ENCODE data around the gene KYAT1.

KYAT1 gene

GRCh38 chr9:128909859-128910258 lies 28.1 kb upstream of the KYAT1 start:
- H4K20me1 ChIP-seq: peaks cover 71% of the 10 kb centered on the region
- peaks cover 22% of the 10 kb centered on the region for H3K4me1 ChIP-seq
- TF ChIP-seq Cebpa-rat (IDR thresholded peaks at IDR 0.05): no peak
- H3K36me3 ChIP-seq: peaks cover 86% of the 10 kb centered on the region
- 0 out of 2 replicates have a peak overlapping the region, but pooled peaks have one; percentile 9 for H3K27ac ChIP-seq
- H3K4me2 ChIP-seq: no peak overlapping the region
- H3K9me3 ChIP-seq: no peaks in the 10 kb centered on the region
- H3K9ac ChIP-seq: no peak overlapping the region
- no peak overlapping the region for H3K4me3 ChIP-seq
- H3K27me3 ChIP-seq: no peaks in the 10 kb centered on the region

DNA sequence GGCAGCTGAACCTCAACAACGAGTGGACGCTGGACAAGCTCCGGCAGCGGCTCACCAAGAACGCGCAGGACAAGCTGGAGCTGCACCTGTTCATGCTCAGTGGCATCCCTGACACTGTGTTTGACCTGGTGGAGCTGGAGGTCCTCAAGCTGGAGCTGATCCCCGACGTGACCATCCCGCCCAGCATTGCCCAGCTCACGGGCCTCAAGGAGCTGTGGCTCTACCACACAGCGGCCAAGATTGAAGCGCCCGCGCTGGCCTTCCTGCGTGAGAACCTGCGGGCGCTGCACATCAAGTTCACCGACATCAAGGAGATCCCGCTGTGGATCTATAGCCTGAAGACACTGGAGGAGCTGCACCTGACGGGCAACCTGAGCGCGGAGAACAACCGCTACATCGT lies 26.6 kb upstream of the KYAT1 start:
- Histone ChIP-seq H3K9ac (no peak overlapping the region), H4K20me1 (peaks cover 72% of the 10 kb centered on the region), H3K4me1 (peaks cover 27% of the 10 kb centered on the region), H3K36me3 (peaks cover 77% of the 10 kb centered on the region), H3K27ac (no peak overlapping the region), H3K4me3 (no peak overlapping the region), H3K9me3 (no peaks in the 10 kb centered on the region), H3K4me2 (no peak overlapping the region), H3K27me3 (no peaks in the 10 kb centered on the region)
- TF ChIP-seq Cebpa-rat (IDR thresholded peaks at IDR 0.05): no peak

GRCh38 chr9:128906741-128907140 lies 25.0 kb upstream of the KYAT1 start:
- peaks cover 68% of the 10 kb centered on the region for H3K36me3 ChIP-seq
- H3K27me3 ChIP-seq: no peaks in the 10 kb centered on the region
- H3K9me3 ChIP-seq: no peaks in the 10 kb centered on the region
- H3K4me1 ChIP-seq: peaks cover 38% of the 10 kb centered on the region
- no peak overlapping the region for H3K9ac ChIP-seq
- no peak overlapping the region for H3K27ac ChIP-seq
- H4K20me1 ChIP-seq: peaks cover 73% of the 10 kb centered on the region
- no peak overlapping the region for H3K4me2 ChIP-seq
- no peak overlapping the region for H3K4me3 ChIP-seq
- no peak for TF ChIP-seq Cebpa-rat (IDR thresholded peaks at IDR 0.05)

- Histone ChIP-seq H3K4me3 (no peak overlapping the region), H3K27ac (no peak overlapping the region), H3K4me1 (peaks cover 38% of the 10 kb centered on the region), H3K27me3 (no peaks in the 10 kb centered on the region), H3K4me2 (no peak overlapping the region), H3K9ac (no peak overlapping the region), H3K9me3 (no peaks in the 10 kb centered on the region), H3K36me3 (peaks cover 68% of the 10 kb centered on the region), H4K20me1 (peaks cover 73% of the 10 kb centered on the region)
- TF ChIP-seq Cebpa-rat (IDR thresholded peaks at IDR 0.05): no peak
These were observed 24.2 kb upstream of the KYAT1 start for GRCh38 chr9:128905964-128906363.

- peaks cover 56% of the 10 kb centered on the region for H3K36me3 ChIP-seq
- H4K20me1 ChIP-seq: peaks cover 68% of the 10 kb centered on the region
- no peaks in the 10 kb centered on the region for H3K27me3 ChIP-seq
- H3K27ac ChIP-seq: no peak overlapping the region
- H3K9ac ChIP-seq: no peak overlapping the region
- no peak overlapping the region for H3K4me2 ChIP-seq
- no peak overlapping the region for H3K4me3 ChIP-seq
- peaks cover 40% of the 10 kb centered on the region for H3K4me1 ChIP-seq
- H3K9me3 ChIP-seq: no peaks in the 10 kb centered on the region
- TF ChIP-seq Cebpa-rat (IDR thresholded peaks at IDR 0.05): no peak
These were observed 22.3 kb upstream of the KYAT1 start for GRCh38 chr9:128903871-128904620.

- peaks cover 56% of the 10 kb centered on the region for H3K36me3 ChIP-seq
- H3K9ac ChIP-seq: peak overlapping the region; percentile 56
- peak overlapping the region; percentile 76 for H3K4me2 ChIP-seq
- TF ChIP-seq Cebpa-rat (IDR thresholded peaks at IDR 0.05): no peak
- peak overlapping the region; percentile 73 for H3K27ac ChIP-seq
- peaks cover 64% of the 10 kb centered on the region for H4K20me1 ChIP-seq
- no peaks in the 10 kb centered on the region for H3K27me3 ChIP-seq
- no peaks in the 10 kb centered on the region for H3K9me3 ChIP-seq
- peaks cover 50% of the 10 kb centered on the region for H3K4me1 ChIP-seq
- H3K4me3 ChIP-seq: no peak overlapping the region
These were observed 21.3 kb upstream of the KYAT1 start for GRCh38 chr9:128903079-128903461.

- Histone ChIP-seq H3K4me2 (peak overlapping the region; percentile 76), H3K4me1 (peaks cover 55% of the 10 kb centered on the region), H3K9ac (peak overlapping the region; percentile 56), H3K4me3 (no peak overlapping the region), H3K27me3 (no peaks in the 10 kb centered on the region), H3K36me3 (peaks cover 53% of the 10 kb centered on the region), H4K20me1 (peaks cover 59% of the 10 kb centered on the region), H3K9me3 (no peaks in the 10 kb centered on the region), H3K27ac (peak overlapping the region; percentile 73)
- TF ChIP-seq Cebpa-rat (IDR thresholded peaks at IDR 0.05): no peak
These were observed 20.8 kb upstream of the KYAT1 start for GRCh38 chr9:128902351-128903078.

DNA sequence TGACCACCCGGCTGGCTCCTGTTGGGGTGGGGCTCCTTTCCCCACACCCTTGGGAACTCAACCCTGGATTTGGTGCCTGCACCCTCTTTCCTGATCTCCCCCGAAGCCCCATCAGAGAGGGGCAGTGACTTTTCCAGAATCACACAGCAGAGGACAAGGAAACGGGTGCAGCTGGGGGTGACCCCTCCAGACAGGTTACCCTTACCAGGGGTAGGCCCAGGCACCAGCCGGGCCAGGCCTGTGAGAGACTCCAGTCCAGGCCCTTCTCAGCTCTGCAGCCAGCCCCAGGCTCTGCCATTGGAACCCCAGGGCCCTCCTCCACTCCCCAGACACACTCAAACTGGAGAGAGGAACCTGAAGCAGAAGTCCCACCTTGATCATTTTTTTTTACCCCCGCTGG lies 20.1 kb upstream of the KYAT1 start:
- no peaks in the 10 kb centered on the region for H3K9me3 ChIP-seq
- no peak for TF ChIP-seq Cebpa-rat (IDR thresholded peaks at IDR 0.05)
- peak overlapping the region; percentile 73 for H3K27ac ChIP-seq
- peaks cover 53% of the 10 kb centered on the region for H3K36me3 ChIP-seq
- H4K20me1 ChIP-seq: peaks cover 52% of the 10 kb centered on the region
- peak overlapping the region; percentile 76 for H3K4me2 ChIP-seq
- H3K9ac ChIP-seq: peak overlapping the region; percentile 56; the same call in 1 of the 2 replicates
- H3K27me3 ChIP-seq: no peaks in the 10 kb centered on the region
- H3K4me3 ChIP-seq: no peak overlapping the region
- peaks cover 57% of the 10 kb centered on the region for H3K4me1 ChIP-seq

GRCh38 chr9:128901379-128901778 lies 19.6 kb upstream of the KYAT1 start:
- no peak for TF ChIP-seq Cebpa-rat (IDR thresholded peaks at IDR 0.05)
- H3K9ac ChIP-seq: peak overlapping the region; percentile 56; the same call in 1 of the 2 replicates
- peak overlapping the region; percentile 76 for H3K4me2 ChIP-seq
- peaks cover 57% of the 10 kb centered on the region for H3K4me1 ChIP-seq
- H3K36me3 ChIP-seq: peaks cover 53% of the 10 kb centered on the region
- peaks cover 48% of the 10 kb centered on the region for H4K20me1 ChIP-seq
- H3K27ac ChIP-seq: peak overlapping the region; percentile 73; the same call in 1 of the 2 replicates
- H3K9me3 ChIP-seq: no peaks in the 10 kb centered on the region
- no peaks in the 10 kb centered on the region for H3K27me3 ChIP-seq
- no peak overlapping the region for H3K4me3 ChIP-seq

Data from BLaER1 (cell line).